Measurements from ENCODE around the gene CKB.

GRCh38 chr14:103547941-103548462 lies 25.4 kb upstream of the CKB start:
- TF ChIP-seq POLR2AphosphoS5 (IDR thresholded peaks at IDR 0.05; ENCODE audit: borderline replicate concordance, low read depth, low read length) (no peak), EZH2 (IDR thresholded peaks at IDR 0.05) (no peak), FOXP2 (optimal IDR thresholded peaks at IDR 0.05; ENCODE audit: control extremely low read depth, extremely low read length, insufficient read depth) (no peak)

All from SK-N-MC (cell line).